DMS153 treated with DMSO at 0.1 percent for 48 hours (cell line): ENCODE results near the gene TMEM80.

Source experiments
- DNase-seq: peaks from one replicate; lab custom pipeline; 2025; ENCODE audit not compliant: unreplicated experiment; lab: John Stamatoyannopoulos, UW

The TMEM80 gene

GRCh38 chr11:699116-699508 is 3.5 kb downstream of the TMEM80 start:
- DNase-seq = no peak

GRCh38 chr11:699753-700152 is 4.1 kb downstream of the TMEM80 start:
- no peak for DNase-seq

GRCh38 chr11:701741-702461 is 6.3 kb downstream of the TMEM80 start:
- DNase-seq = no peak

GRCh38 chr11:702462-703461 is 7.1 kb downstream of the TMEM80 start:
- DNase-seq = no peak

- DNase-seq = no peak
Observed at GRCh38 chr11:703506-703905, 7.9 kb downstream of the TMEM80 start.

GRCh38 chr11:704228-704674 is 8.6 kb downstream of the TMEM80 start:
- DNase-seq = no peak

GRCh38 chr11:704781-705645 is 9.4 kb downstream of the TMEM80 start:
- peak; percentile 71 for DNase-seq

- no peak for DNase-seq
Observed at GRCh38 chr11:705646-706438, 10.2 kb downstream of the TMEM80 start, which contains the start of gene EPS8L2. Gene EPS8L2, plus strand, starts transcription at chr11:706231. Its CDS starts 3,177 bp downstream, at chr11:709408.

- DNase-seq = no peak
Observed at GRCh38 chr11:706439-706956, 10.9 kb downstream of the TMEM80 start.

GRCh38 chr11:706957-707816 is 11.6 kb downstream of the TMEM80 start:
- DNase-seq = no peak

GRCh38 chr11:707817-708420 is 12.3 kb downstream of the TMEM80 start:
- no peak for DNase-seq

- DNase-seq = no peak
Observed at GRCh38 chr11:708511-708910, 12.9 kb downstream of the TMEM80 start.

- no peak for DNase-seq
Observed at GRCh38 chr11:709109-709997, 13.7 kb downstream of the TMEM80 start.

GRCh38 chr11:714436-714835 is 18.8 kb downstream of the TMEM80 start:
- DNase-seq = no peak

GRCh38 chr11:719214-720016 is 23.8 kb downstream of the TMEM80 start:
- DNase-seq = no peak

- DNase-seq = no peak
Observed at GRCh38 chr11:720017-720641, 24.5 kb downstream of the TMEM80 start.
